Measurements from ENCODE around the gene TNFRSF1B.

The TNFRSF1B gene

GRCh38 chr1:12180903-12181302 is 14.1 kb downstream of the TNFRSF1B start:
- no peak for FAIRE-seq
- TF ChIP-seq POLR2A (IDR thresholded peaks at IDR 0.05; ENCODE audit: low read depth, low read length), result no peak
- DNase-seq (ENCODE audit: insufficient read length, low spot score), result no peak

GRCh38 chr1:12181568-12181967 is 14.8 kb downstream of the TNFRSF1B start:
- TF ChIP-seq POLR2A (IDR thresholded peaks at IDR 0.05; ENCODE audit: low read depth, low read length), result no peak
- no peak for FAIRE-seq
- DNase-seq (ENCODE audit: insufficient read length, low spot score), result no peak

- no peak for TF ChIP-seq POLR2A (IDR thresholded peaks at IDR 0.05; ENCODE audit: low read depth, low read length)
- DNase-seq (ENCODE audit: insufficient read length, low spot score) (no peak), FAIRE-seq (no peak)
Measured at GRCh38 chr1:12182410-12182984, 15.7 kb downstream of the TNFRSF1B start.

GRCh38 chr1:12183095-12183794 is 16.5 kb downstream of the TNFRSF1B start:
- DNase-seq (ENCODE audit: insufficient read length, low spot score) (no peak), FAIRE-seq (no peak)
- TF ChIP-seq POLR2A (IDR thresholded peaks at IDR 0.05; ENCODE audit: low read depth, low read length), result no peak

- TF ChIP-seq POLR2A (IDR thresholded peaks at IDR 0.05; ENCODE audit: low read depth, low read length), result no peak
- DNase-seq (ENCODE audit: insufficient read length, low spot score), result no peak
- no peak for FAIRE-seq
Measured at GRCh38 chr1:12184008-12184681, 17.4 kb downstream of the TNFRSF1B start.

- FAIRE-seq (no peak), DNase-seq (ENCODE audit: insufficient read length, low spot score) (no peak)
- no peak for TF ChIP-seq POLR2A (IDR thresholded peaks at IDR 0.05; ENCODE audit: low read depth, low read length)
Measured at GRCh38 chr1:12185036-12185917, 18.5 kb downstream of the TNFRSF1B start.

- TF ChIP-seq POLR2A (IDR thresholded peaks at IDR 0.05; ENCODE audit: low read depth, low read length), result no peak
- no peak for DNase-seq (ENCODE audit: insufficient read length, low spot score)
- FAIRE-seq, result no peak
Measured at GRCh38 chr1:12185918-12186678, 19.3 kb downstream of the TNFRSF1B start.

GRCh38 chr1:12186679-12186985 is 19.8 kb downstream of the TNFRSF1B start:
- TF ChIP-seq POLR2A (IDR thresholded peaks at IDR 0.05; ENCODE audit: low read depth, low read length), result no peak
- FAIRE-seq (no peak), DNase-seq (ENCODE audit: insufficient read length, low spot score) (no peak)

GRCh38 chr1:12188115-12188514 is 21.3 kb downstream of the TNFRSF1B start:
- no peak for FAIRE-seq
- TF ChIP-seq POLR2A (IDR thresholded peaks at IDR 0.05; ENCODE audit: low read depth, low read length), result no peak
- no peak for DNase-seq (ENCODE audit: insufficient read length, low spot score)

- no peak for DNase-seq (ENCODE audit: insufficient read length, low spot score)
- no peak for TF ChIP-seq POLR2A (IDR thresholded peaks at IDR 0.05; ENCODE audit: low read depth, low read length)
- no peak for FAIRE-seq
Measured at GRCh38 chr1:12188657-12189327, 22.0 kb downstream of the TNFRSF1B start.

GRCh38 chr1:12189328-12189682 is 22.5 kb downstream of the TNFRSF1B start:
- no peak for TF ChIP-seq POLR2A (IDR thresholded peaks at IDR 0.05; ENCODE audit: low read depth, low read length)

GRCh38 chr1:12191242-12192032 is 24.6 kb downstream of the TNFRSF1B start:
- DNase-seq (ENCODE audit: insufficient read length, low spot score) (no peak), FAIRE-seq (no peak)
- no peak for TF ChIP-seq POLR2A (IDR thresholded peaks at IDR 0.05; ENCODE audit: low read depth, low read length)

More at GRCh38 chr1:12189328-12189682, 22.5 kb downstream of the TNFRSF1B start:
- DNase-seq (ENCODE audit: insufficient read length, low spot score) (no peak), FAIRE-seq (no peak)

Data from H54 (cell line).